HEK293 (cell line): Measurements from ENCODE around the gene SLC35F3.

ENCODE experiments used
- CTCF ChIA-PET: fragments of 350-600 bp; formaldehyde crosslinking; extraction: SDS; loops from one replicate; lab custom pipeline; 2021; ENCODE audit warnings: antibody characterized with exemption; lab: Yijun Ruan, JAX
- POLR2A ChIA-PET: fragments of 300-600 bp; formaldehyde crosslinking; extraction: SDS; loops from one replicate; lab custom pipeline; 2020; ENCODE audit warnings: antibody characterized with exemption, inconsistent platforms; lab: Yijun Ruan, JAX
- H3K27ac ChIP-seq: fragments of 200-500 bp; sonication (Bioruptor generic); 2 replicates; pipeline ENCODE4 v1.5.1; 2014; ENCODE audit warnings: low read depth, low read length, control low read depth, inconsistent platforms; ENCODE audit errors: extremely low read depth
- H3K36me3 ChIP-seq, 2 experiments: fragments of 200-500 bp in 1 of 2; sonication (Bioruptor generic) in 1 of 2; 1 replicate in 1 of 2; 2 replicates in 1 of 2; pipeline ENCODE4 v1.5.1; 2014 to 2017; ENCODE audit warnings: inconsistent platforms in 2 of 2, low read length in 2 of 2; ENCODE audit not compliant: control insufficient read depth in 2 of 2, insufficient read depth in 1 of 2
- H3K4me1 ChIP-seq: fragments of 200-500 bp; sonication (Bioruptor generic); 2 replicates; pipeline ENCODE4 v1.5.1; 2014; ENCODE audit warnings: mild to moderate bottlenecking, low read length, inconsistent platforms; ENCODE audit not compliant: control insufficient read depth, insufficient read depth
- H3K4me3 ChIP-seq: 2 replicates; pipeline ENCODE4 v1.5.1; 2011; ENCODE audit warnings: low read depth, mild to moderate bottlenecking, control low read depth, low read length, moderate library complexity
- H3K9me3 ChIP-seq: fragments of 200-500 bp; sonication (Bioruptor generic); 2 replicates; pipeline ENCODE4 v1.5.1; 2014; ENCODE audit warnings: low read depth, low read length, inconsistent platforms; ENCODE audit not compliant: control insufficient read depth, insufficient read depth
- BCL6B ChIP-seq: fragments of 450-650 bp; formaldehyde crosslinking; IDR thresholded peaks from 2 replicates; pipeline ENCODE4 v1.5.1; 2017; ENCODE audit warnings: missing biosample characterization, missing genetic modification characterization
- HOXC10 ChIP-seq: sonication (generic); formaldehyde crosslinking; IDR thresholded peaks from 2 replicates; pipeline ENCODE4 v1.8.1; 2023; ENCODE audit warnings: mild to moderate bottlenecking, missing genetic modification reagents
- KLF9 ChIP-seq: fragments of 450-650 bp; formaldehyde crosslinking; IDR thresholded peaks from 2 replicates; pipeline ENCODE4 v1.5.1; 2016; ENCODE audit warnings: missing biosample characterization, missing genetic modification characterization, low read depth
- MEIS1 ChIP-seq: sonication (generic); formaldehyde crosslinking; IDR thresholded peaks from 2 replicates; pipeline ENCODE4 v1.8.1; 2022; ENCODE audit warnings: missing genetic modification reagents, mild to moderate bottlenecking, borderline replicate concordance
- ZBTB21 ChIP-seq: fragments of 450-650 bp; formaldehyde crosslinking; IDR thresholded peaks from 2 replicates; pipeline ENCODE4 v1.5.1; 2017; ENCODE audit warnings: missing biosample characterization, missing genetic modification characterization
- ZNF174 ChIP-seq: fragments of 450-650 bp; formaldehyde crosslinking; IDR thresholded peaks from 2 replicates; pipeline ENCODE4 v1.5.0; 2017; ENCODE audit warnings: missing biosample characterization, mild to moderate bottlenecking, missing genetic modification characterization
- ZNF324 ChIP-seq: fragments of 450-650 bp; formaldehyde crosslinking; IDR thresholded peaks from 2 replicates; pipeline ENCODE4 v1.5.1; 2016; ENCODE audit warnings: missing biosample characterization, missing genetic modification characterization
- ZNF366 ChIP-seq: fragments of 450-650 bp; formaldehyde crosslinking; conservative IDR thresholded peaks from 2 replicates; pipeline ENCODE4 v1.5.1; 2016; ENCODE audit warnings: missing biosample characterization, missing genetic modification characterization
- ZNF433 ChIP-seq: fragments of 450-650 bp; formaldehyde crosslinking; IDR thresholded peaks from 2 replicates; pipeline ENCODE4 v1.5.1; 2016; ENCODE audit warnings: missing biosample characterization, missing genetic modification characterization, low read depth
- ZNF518A ChIP-seq: fragments of 450-650 bp; formaldehyde crosslinking; conservative IDR thresholded peaks from 2 replicates; pipeline ENCODE4 v1.5.1; 2016; ENCODE audit warnings: low read depth, missing biosample characterization, missing genetic modification characterization
- ZNF558 ChIP-seq: fragments of 450-650 bp; formaldehyde crosslinking; IDR thresholded peaks from 2 replicates; pipeline ENCODE4 v1.5.1; 2016; ENCODE audit warnings: missing biosample characterization, missing genetic modification characterization
- ZNF645 ChIP-seq: fragments of 450-650 bp; formaldehyde crosslinking; IDR thresholded peaks from 2 replicates; pipeline ENCODE4; 2016; ENCODE audit warnings: missing biosample characterization, missing genetic modification characterization
- ZNF658 ChIP-seq: fragments of 450-650 bp; formaldehyde crosslinking; IDR thresholded peaks from 2 replicates; pipeline ENCODE4; 2016; ENCODE audit warnings: missing biosample characterization, missing genetic modification characterization
- ZNF791 ChIP-seq: fragments of 450-650 bp; formaldehyde crosslinking; IDR thresholded peaks from 2 replicates; pipeline ENCODE4 v1.5.1; 2016; ENCODE audit warnings: missing biosample characterization, missing genetic modification characterization
- ZXDB ChIP-seq: fragments of 450-650 bp; formaldehyde crosslinking; IDR thresholded peaks from 2 replicates; pipeline ENCODE4 v1.5.1; 2016; ENCODE audit warnings: missing biosample characterization, missing genetic modification characterization

SLC35F3 gene

GRCh38 chr1:234348964-234349363 lies 444.5 kb downstream of the SLC35F3 start (continued):
- TF ChIP-seq ZNF518A (tag by site-specific recombination) (no peak), BCL6B (tag by site-specific recombination) (no peak), ZNF658 (tag by site-specific recombination) (no peak), ZNF791 (tag by site-specific recombination) (no peak), HOXC10 (no peak), ZNF645 (tag by site-specific recombination) (no peak), KLF9 (tag by site-specific recombination) (no peak), ZBTB21 (tag by site-specific recombination) (no peak), ZNF558 (tag by site-specific recombination) (no peak), ZXDB (tag by site-specific recombination) (no peak), MEIS1 (CRISPR knock-in tag) (no peak), ZNF324 (no peak)

GRCh38 chr1:234355782-234356510 lies 451.5 kb downstream of the SLC35F3 start:
- CTCF ChIA-PET: interaction anchor here (0.5 to 0.8 kb wide), 3 partner anchors 66 to 884 kb away, joined by 3 to 6 read pairs (median 3); no protein-coding TSS in a partner anchor
- POLR2A ChIA-PET: interaction anchor here (2.9 kb wide), 1 partner anchor 18 kb away, joined by 13 read pairs; the partner anchor contains the start of gene COA6
- no peak overlapping the region for H3K27ac ChIP-seq
- H3K4me3 ChIP-seq: no peak overlapping the region
- no peak for TF ChIP-seq ZNF366
- no peak for TF ChIP-seq ZNF433 (tag by site-specific recombination)
- TF ChIP-seq ZNF174 (tag by site-specific recombination): no peak
- H3K9me3 ChIP-seq: no peaks in the 10 kb centered on the region
- H3K4me1 ChIP-seq: no peaks in the 10 kb centered on the region
- no peaks in the 10 kb centered on the region for H3K36me3 ChIP-seq
